IMR-90 (cell line): ENCODE measurements around the gene CHMP4B. TPM values are rescaled to one million over a fixed set of nuclear protein-coding genes. Genes with fewer than 3 reads are reported as not detected.

Experiments used
- ATAC-seq: fragments of 200-7000 bp; cut with Tn5 transposase; 2 replicates; pipeline ENCODE4 v1.9.1; 2020; ENCODE audit warnings: low read depth, mild to moderate bottlenecking, moderate library complexity
- BruUV-seq: library from RNA; stranded (reverse); fragments of 400-500 nt; replicated peaks from 2 replicates; lab custom pipeline; 2021; lab: Mats Ljungman, UMichigan
- CTCF ChIA-PET: fragments of 300-600 bp; formaldehyde crosslinking; extraction: SDS; loops from one replicate; lab custom pipeline; 2021; ENCODE audit warnings: antibody characterized with exemption; lab: Yijun Ruan, JAX
- POLR2A ChIA-PET: fragments of 300-600 bp; sonication (Branson Sonifier 250); formaldehyde crosslinking; loops from one replicate; lab custom pipeline; 2022; ENCODE audit warnings: antibody characterized with exemption; ENCODE audit not compliant: unreplicated experiment; lab: Charles Lee
- DNase-seq: peaks from one replicate; pipeline ENCODE4 v3.0.0; 2013
- H2AFZ ChIP-seq: replicated peaks from 2 replicates; pipeline ENCODE3; 2013; ENCODE audit warnings: low read length, mild to moderate bottlenecking; ENCODE audit not compliant: poor library complexity
- H2AK5ac ChIP-seq: 2 replicates; pipeline ENCODE4 v1.6.1; 2013; ENCODE audit warnings: low read depth, low read length, inconsistent platforms
- H2AK9ac ChIP-seq: replicated peaks from 2 replicates; pipeline ENCODE3; 2013; ENCODE audit warnings: mild to moderate bottlenecking, low read depth, low read length, moderate library complexity; ENCODE audit not compliant: poor library complexity
- H2BK120ac ChIP-seq: 2 replicates; pipeline ENCODE4 v1.6.1; 2013; ENCODE audit warnings: low read depth, low read length, inconsistent platforms
- H2BK15ac ChIP-seq: 3 replicates; pipeline ENCODE4 v1.6.1; 2013; ENCODE audit warnings: low read depth, low read length, inconsistent platforms
- H2BK20ac ChIP-seq: 2 replicates; pipeline ENCODE4 v1.6.1; 2013; ENCODE audit warnings: low read depth, mild to moderate bottlenecking, inconsistent platforms, low read length, moderate library complexity
- H2BK5ac ChIP-seq: 2 replicates; pipeline ENCODE4 v1.6.1; 2013; ENCODE audit warnings: mild to moderate bottlenecking, low read depth, low read length, inconsistent platforms; ENCODE audit not compliant: poor library complexity, severe bottlenecking
- H3K14ac ChIP-seq: replicated peaks from 2 replicates; pipeline ENCODE4 v1.6.1; 2013; ENCODE audit warnings: low read depth, low read length, inconsistent platforms
- H3K18ac ChIP-seq: 2 replicates; pipeline ENCODE4 v1.6.1; 2013; ENCODE audit warnings: low read depth, low read length, control low read depth
- H3K23ac ChIP-seq: 2 replicates; pipeline ENCODE4 v1.6.1; 2013; ENCODE audit warnings: low read depth, low read length, inconsistent platforms
- H3K27ac ChIP-seq: 2 replicates; pipeline ENCODE4 v1.5.1; 2013; ENCODE audit warnings: mild to moderate bottlenecking, control low read depth, low read length; ENCODE audit not compliant: insufficient read depth
- H3K27me3 ChIP-seq: 2 replicates; pipeline ENCODE4 v1.6.1; 2013; ENCODE audit warnings: low read length; ENCODE audit not compliant: control insufficient read depth, insufficient read depth
- H3K36me3 ChIP-seq: 2 replicates; pipeline ENCODE4 v1.6.1; 2013; ENCODE audit warnings: low read length, mixed read lengths; ENCODE audit not compliant: control insufficient read depth, insufficient read depth
- H3K4ac ChIP-seq: 2 replicates; pipeline ENCODE4 v1.6.1; 2013; ENCODE audit warnings: low read depth, low read length, inconsistent platforms
- H3K4me1 ChIP-seq: 2 replicates; pipeline ENCODE4 v1.6.1; 2013; ENCODE audit warnings: low read length, mixed read lengths; ENCODE audit not compliant: control insufficient read depth, insufficient read depth
- H3K4me2 ChIP-seq: 2 replicates; pipeline ENCODE4 v1.6.1; 2013; ENCODE audit warnings: low read depth, mild to moderate bottlenecking, control low read depth, low read length, moderate library complexity
- H3K4me3 ChIP-seq: 2 replicates; pipeline ENCODE4 v1.5.1; 2013; ENCODE audit warnings: low read depth, mild to moderate bottlenecking, control low read depth, low read length, moderate library complexity; ENCODE audit not compliant: insufficient read depth
- H3K56ac ChIP-seq: 2 replicates; pipeline ENCODE4 v1.6.1; 2013; ENCODE audit warnings: low read length, inconsistent platforms; ENCODE audit not compliant: insufficient read depth; ENCODE audit errors: extremely low read depth
- H3K79me1 ChIP-seq, 2 experiments: 2 replicates each; pipeline ENCODE4 v1.6.1; 2013; ENCODE audit warnings: low read length in 2 of 2, inconsistent platforms in 1 of 2, low read depth in 1 of 2
- H3K9ac ChIP-seq: 2 replicates; pipeline ENCODE4 v1.6.1; 2013; ENCODE audit warnings: low read depth, low read length, control low read depth
- H3K9me1 ChIP-seq: 2 replicates; pipeline ENCODE4 v1.6.1; 2013; ENCODE audit warnings: low read length, inconsistent platforms; ENCODE audit not compliant: insufficient read depth
- H3K9me3 ChIP-seq: 2 replicates; pipeline ENCODE4 v1.6.1; 2013; ENCODE audit warnings: low read length; ENCODE audit not compliant: control insufficient read depth, insufficient read depth
- H4K20me1 ChIP-seq: 2 replicates; pipeline ENCODE4 v1.6.1; 2013; ENCODE audit warnings: low read length, inconsistent platforms; ENCODE audit not compliant: insufficient read depth
- H4K5ac ChIP-seq: 2 replicates; pipeline ENCODE4 v1.6.1; 2013; ENCODE audit warnings: mild to moderate bottlenecking, low read depth, low read length, control low read depth
- H4K8ac ChIP-seq, 2 experiments: 2 replicates each; pipeline ENCODE4 v1.6.1; 2013; ENCODE audit warnings: low read depth in 2 of 2, low read length in 2 of 2, control low read depth in 1 of 2, inconsistent platforms in 1 of 2
- H4K91ac ChIP-seq: 2 replicates; pipeline ENCODE4 v1.6.1; 2013; ENCODE audit warnings: low read depth, low read length, inconsistent platforms; ENCODE audit not compliant: insufficient read depth
- BHLHE40 ChIP-seq: fragments of 150-350 bp; IDR thresholded peaks from 2 replicates; pipeline ENCODE4 v1.6.1; 2016; ENCODE audit warnings: mild to moderate bottlenecking, low read depth, low read length
- CEBPB ChIP-seq: IDR thresholded peaks from 2 replicates; pipeline ENCODE4 v1.6.1; 2012; ENCODE audit warnings: low read depth, low read length, improper control_type of control experiment
- MAFK ChIP-seq: IDR thresholded peaks from 2 replicates; pipeline ENCODE4 v1.6.1; 2012; ENCODE audit warnings: low read depth, low read length, improper control_type of control experiment
- MAZ ChIP-seq: IDR thresholded peaks from 2 replicates; pipeline ENCODE4 v1.6.1; 2012; ENCODE audit warnings: low read depth, mild to moderate bottlenecking, low read length, improper control_type of control experiment, moderate library complexity, borderline replicate concordance
- RCOR1 ChIP-seq: IDR thresholded peaks from 2 replicates; pipeline ENCODE4 v1.6.1; 2012; ENCODE audit warnings: mild to moderate bottlenecking, low read length, improper control_type of control experiment; ENCODE audit not compliant: insufficient replicate concordance
- SMC3 ChIP-seq: fragments of 150-350 bp; IDR thresholded peaks from 2 replicates; pipeline ENCODE4 v1.6.1; 2016; ENCODE audit warnings: low read depth, mild to moderate bottlenecking, antibody characterized with exemption, low read length, moderate library complexity
- WGBS, 2 experiments: methylation state at CpG; one replicate each; pipeline versions ENCODE4 v1.1.5 to v1.1.7; 2013; ENCODE audit warnings: missing lambda C conversion rate in 2 of 2; ENCODE audit not compliant: insufficient read length in 1 of 2; ENCODE audit errors: extremely low coverage in 2 of 2; 5-methylcytosine and 5-hydroxymethylcytosine counted together
- dilution Hi-C: fragments of 300-500 bp; cut with HindIII; formaldehyde crosslinking; loops from one replicate; pipeline ENCODE4 v1.14.3; 2018; ENCODE audit warnings: low sequenced_read_pairs; ENCODE audit not compliant: unreplicated experiment
- in situ Hi-C: fragments of 300-500 bp; cut with MboI; formaldehyde crosslinking; loops from 3 replicates; pipeline ENCODE4 v1.14.3; 2019; ENCODE audit warnings: low sequenced_read_pairs, inconsistent platforms, mixed read lengths
- intact Hi-C: fragments of 100-400 bp; cut with micrococcal nuclease; formaldehyde crosslinking; loops from 2 replicates; pipeline ENCODE4 v1.10.0; 2022
- polyA plus RNA-seq, 3 experiments: library from polyadenylated mRNA; depleted of rRNA; stranded (reverse); fragments of >200 nt; gene quantifications; 2 replicates each; pipeline ENCODE4 v1.2.3, GENCODE V29; 2012; ENCODE audit warnings: low replicate concordance in 1 of 3
- total RNA-seq: library from RNA; depleted of rRNA; stranded (reverse); fragments of >200 nt; gene quantifications from 2 replicates; pipeline ENCODE4 v1.2.3, GENCODE V29; 2012
- TF ChIP-seq, protein P1 (sequence below): fragments of 150-350 bp; IDR thresholded peaks from 2 replicates; pipeline ENCODE4 v1.6.1; 2016; ENCODE audit warnings: low read depth, mild to moderate bottlenecking, low read length, moderate library complexity, borderline replicate concordance
- TF ChIP-seq, protein P2 (sequence below): conservative IDR thresholded peaks from 2 replicates; pipeline ENCODE4 v1.5.1; 2012; ENCODE audit warnings: mild to moderate bottlenecking, low read depth, low read length, improper control_type of control experiment

The CHMP4B gene
- total and polyA plus RNA-seq, 2 of the 4 experiments (the other 2 are of a cell fraction): 30.3 to 94.8 TPM

DNA sequence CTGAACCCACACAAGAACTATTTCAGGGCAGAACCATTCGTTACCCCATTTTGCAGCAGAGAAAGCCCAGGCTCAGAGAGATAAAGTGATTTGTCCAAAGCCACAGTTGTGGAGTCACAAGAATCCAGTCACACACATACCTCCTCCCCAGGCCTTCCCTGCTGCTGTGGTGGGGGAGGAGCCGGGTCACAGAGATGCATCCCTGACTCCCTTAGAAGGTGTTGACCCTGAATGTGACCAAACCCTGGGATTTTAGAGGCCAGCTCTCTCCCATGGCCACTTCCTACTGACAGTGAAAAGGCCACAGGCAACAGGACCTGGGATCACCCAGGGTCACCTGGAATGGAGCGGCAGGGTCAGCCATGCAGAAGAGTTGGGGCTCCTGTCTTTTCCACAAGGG, 48.6 kb downstream of the CHMP4B start:
- Histone ChIP-seq H3K36me3 (peaks cover 21% of the 10 kb centered on the region), H3K4me2 (no peak overlapping the region), H3K27ac (no peak overlapping the region), H3K56ac (no peak overlapping the region), H2AFZ (peak overlapping the region; percentile 51), H3K4me3 (no peak overlapping the region), H3K4me1 (peaks cover 7% of the 10 kb centered on the region; the same call in 1 of the 2 replicates), H2BK5ac (no peak overlapping the region), H3K18ac (no peak overlapping the region), H3K27me3 (no peaks in the 10 kb centered on the region), H3K9me3 (no peaks in the 10 kb centered on the region), H2AK9ac (peak overlapping the region; percentile 42), H2BK20ac (no peak overlapping the region), H2BK120ac (no peak overlapping the region), H2AK5ac (no peak overlapping the region), H4K91ac (no peak overlapping the region), H3K14ac (no peak overlapping the region), H3K79me1 (peaks cover 0 to 8% of the 10 kb centered on the region in 2 experiments; a peak in 2 of 4 replicates), H4K20me1 (peaks cover 8% of the 10 kb centered on the region), H3K9ac (no peak overlapping the region), H3K4ac (no peak overlapping the region), H4K5ac (no peak overlapping the region), H3K23ac (no peak overlapping the region), H4K8ac (no peak overlapping the region), H3K9me1 (peaks cover 9% of the 10 kb centered on the region; the same call in 1 of the 2 replicates), H2BK15ac (no peak overlapping the region)
- ATAC-seq (no peak), DNase-seq (no peak)
- in situ Hi-C loops: loop anchor here (5.0 to 10.0 kb wide), 2 partner anchors 208 to 275 kb away; no protein-coding TSS in a partner anchor
- TF ChIP-seq SMC3: no peak
- no peak for TF ChIP-seq MAZ
- TF ChIP-seq RCOR1: no peak
- TF ChIP-seq MAFK: no peak
- TF ChIP-seq, protein P1, sequence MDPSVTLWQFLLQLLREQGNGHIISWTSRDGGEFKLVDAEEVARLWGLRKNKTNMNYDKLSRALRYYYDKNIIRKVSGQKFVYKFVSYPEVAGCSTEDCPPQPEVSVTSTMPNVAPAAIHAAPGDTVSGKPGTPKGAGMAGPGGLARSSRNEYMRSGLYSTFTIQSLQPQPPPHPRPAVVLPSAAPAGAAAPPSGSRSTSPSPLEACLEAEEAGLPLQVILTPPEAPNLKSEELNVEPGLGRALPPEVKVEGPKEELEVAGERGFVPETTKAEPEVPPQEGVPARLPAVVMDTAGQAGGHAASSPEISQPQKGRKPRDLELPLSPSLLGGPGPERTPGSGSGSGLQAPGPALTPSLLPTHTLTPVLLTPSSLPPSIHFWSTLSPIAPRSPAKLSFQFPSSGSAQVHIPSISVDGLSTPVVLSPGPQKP: no peak
- TF ChIP-seq BHLHE40: no peak
- TF ChIP-seq, protein P2, sequence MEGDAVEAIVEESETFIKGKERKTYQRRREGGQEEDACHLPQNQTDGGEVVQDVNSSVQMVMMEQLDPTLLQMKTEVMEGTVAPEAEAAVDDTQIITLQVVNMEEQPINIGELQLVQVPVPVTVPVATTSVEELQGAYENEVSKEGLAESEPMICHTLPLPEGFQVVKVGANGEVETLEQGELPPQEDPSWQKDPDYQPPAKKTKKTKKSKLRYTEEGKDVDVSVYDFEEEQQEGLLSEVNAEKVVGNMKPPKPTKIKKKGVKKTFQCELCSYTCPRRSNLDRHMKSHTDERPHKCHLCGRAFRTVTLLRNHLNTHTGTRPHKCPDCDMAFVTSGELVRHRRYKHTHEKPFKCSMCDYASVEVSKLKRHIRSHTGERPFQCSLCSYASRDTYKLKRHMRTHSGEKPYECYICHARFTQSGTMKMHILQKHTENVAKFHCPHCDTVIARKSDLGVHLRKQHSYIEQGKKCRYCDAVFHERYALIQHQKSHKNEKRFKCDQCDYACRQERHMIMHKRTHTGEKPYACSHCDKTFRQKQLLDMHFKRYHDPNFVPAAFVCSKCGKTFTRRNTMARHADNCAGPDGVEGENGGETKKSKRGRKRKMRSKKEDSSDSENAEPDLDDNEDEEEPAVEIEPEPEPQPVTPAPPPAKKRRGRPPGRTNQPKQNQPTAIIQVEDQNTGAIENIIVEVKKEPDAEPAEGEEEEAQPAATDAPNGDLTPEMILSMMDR: no peak
- TF ChIP-seq CEBPB: no peak
- no CpG with 5 or more reads among the region's 3 CpGs for WGBS, 2 experiments
- ChIA-PET POLR2A (no interaction called here), CTCF (no interaction called here)
- dilution Hi-C loops: no loop called here
- no TSS peak for BruUV-seq
- intact Hi-C loops: no loop called here
